ENCODE data around the gene MUC5AC. TPM values are rescaled to one million over a fixed set of nuclear protein-coding genes. Genes with fewer than 3 reads are reported as not detected.

The MUC5AC gene
- total and polyA plus RNA-seq, 2 of the 13 experiments (the other 11 are each of a cell fraction or from before 2014, with no cell fraction given), result under 0.01 TPM; not detected in 1

GRCh38 chr11:1240771-1241170 lies 83.0 kb downstream of the MUC5AC start (continued):
- no peak for TF ChIP-seq FOXP1 (IDR thresholded peaks at IDR 0.05)
- no peak for TF ChIP-seq FOXP1 (CRISPR knock-in tag; IDR thresholded peaks at IDR 0.05)
- no peak for TF ChIP-seq ZNF296 (CRISPR knock-in tag; conservative IDR thresholded peaks at IDR 0.05)
- no peak for TF ChIP-seq ZFAT (CRISPR knock-in tag; conservative IDR thresholded peaks at IDR 0.05)
- TF ChIP-seq KDM5B (CRISPR knock-in tag; IDR thresholded peaks at IDR 0.05; ENCODE audit: borderline replicate concordance), result no peak
- TF ChIP-seq ZFP36 (IDR thresholded peaks at IDR 0.05; ENCODE audit: borderline replicate concordance, low read depth, low read length, partially characterized antibody), result no peak
- no peak for TF ChIP-seq TFDP1 (CRISPR knock-in tag; IDR thresholded peaks at IDR 0.05; ENCODE audit: borderline replicate concordance)
- TF ChIP-seq DMAP1 (CRISPR knock-in tag; IDR thresholded peaks at IDR 0.05), result no peak

DNA sequence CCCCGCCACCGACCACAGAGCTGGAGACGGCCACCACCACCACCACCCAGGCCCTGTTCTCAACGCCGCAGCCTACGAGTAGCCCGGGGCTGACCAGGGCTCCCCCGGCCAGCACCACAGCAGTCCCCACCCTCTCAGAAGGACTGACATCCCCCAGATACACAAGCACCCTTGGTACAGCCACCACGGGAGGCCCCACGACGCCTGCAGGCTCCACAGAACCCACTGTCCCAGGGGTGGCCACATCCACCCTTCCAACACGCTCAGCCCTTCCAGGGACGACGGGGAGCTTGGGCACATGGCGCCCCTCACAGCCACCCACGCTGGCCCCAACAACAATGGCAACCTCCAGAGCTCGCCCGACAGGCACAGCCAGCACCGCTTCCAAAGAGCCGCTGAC lies 84.0 kb downstream of the MUC5AC start:
- Histone ChIP-seq H3K36me3 (replicated peaks in 1 of 2; ENCODE audit: control insufficient read depth in 1 of 2, insufficient read depth in 2 of 2, low read length in 2 of 2) (no peaks in the 10 kb centered on the region), H3K27me3 (ENCODE audit: control insufficient read depth in 1 of 2, insufficient read depth in 2 of 2, low read length in 2 of 2) (peaks cover 0 to 3% of the 10 kb centered on the region in 2 experiments; a peak in 2 of 5 replicates), H3K9me3 (ENCODE audit: low read length) (no peaks in the 10 kb centered on the region), H3K27ac (ENCODE audit: extremely low read length, insufficient read depth, low read length) (no peak overlapping the region), H3K4me2 (ENCODE audit: low read depth, low read length) (no peak overlapping the region), H2AFZ (ENCODE audit: low read length) (no peak overlapping the region), H3K79me2 (ENCODE audit: insufficient read depth, low read length) (no peaks in the 10 kb centered on the region), H3K4me1 (ENCODE audit: insufficient read depth, low read length) (no peaks in the 10 kb centered on the region), H4K20me1 (ENCODE audit: insufficient read depth, low read length) (no peaks in the 10 kb centered on the region), H3K4me3 (replicated peaks in 1 of 3; ENCODE audit: insufficient read depth in 1 of 3, low read depth in 2 of 3, low read length in 3 of 3) (no peak overlapping the region), H3K9ac (ENCODE audit: insufficient read depth, low read depth, low read length) (no peak overlapping the region)
- FAIRE-seq (no peak), ATAC-seq (no peak), DNase-seq (ENCODE audit: low spot score) (no peak)
- no TSS peak for BruUV-seq (replicated peaks)
- WGBS (ENCODE audit: low lambda C conversion rate), result no CpG with 5 or more reads among the region's 20 CpGs
- ChIA-PET CTCF (ENCODE audit: low intra/inter-chr PET ratio, low total read pairs) (no interaction called here), POLR2A (no interaction called here)
- in situ Hi-C loops (cut with HindIII; ENCODE audit: extremely low pct_ligation_motif_present, low pct_unique_long_range_greater_than_20kb) (no loop called here), intact Hi-C loops (cut with micrococcal nuclease; ENCODE audit: unreplicated experiment) (no loop called here)
- TF ChIP-seq SMARCC2 (IDR thresholded peaks at IDR 0.05) (no peak), SETDB1 (CRISPR knock-in tag; IDR thresholded peaks at IDR 0.05; ENCODE audit: borderline replicate concordance) (no peak), CBX5 (CRISPR knock-in tag; IDR thresholded peaks at IDR 0.05; ENCODE audit: borderline replicate concordance) (no peak), LCORL (IDR thresholded peaks at IDR 0.05) (no peak), LCORL (CRISPR knock-in tag; IDR thresholded peaks at IDR 0.05) (no peak), ARNT (IDR thresholded peaks at IDR 0.05) (no peak), POLR2AphosphoS5 (IDR thresholded peaks at IDR 0.05; ENCODE audit: low read depth, low read length) (no peak), KDM3A (CRISPR knock-in tag; IDR thresholded peaks at IDR 0.05; ENCODE audit: low read depth) (no peak), ZNF607 (CRISPR knock-in tag; IDR thresholded peaks at IDR 0.05; ENCODE audit: borderline replicate concordance) (no peak), GATA4 (IDR thresholded peaks at IDR 0.05; ENCODE audit: borderline replicate concordance, low read depth) (no peak)
- TF ChIP-seq, protein P1, sequence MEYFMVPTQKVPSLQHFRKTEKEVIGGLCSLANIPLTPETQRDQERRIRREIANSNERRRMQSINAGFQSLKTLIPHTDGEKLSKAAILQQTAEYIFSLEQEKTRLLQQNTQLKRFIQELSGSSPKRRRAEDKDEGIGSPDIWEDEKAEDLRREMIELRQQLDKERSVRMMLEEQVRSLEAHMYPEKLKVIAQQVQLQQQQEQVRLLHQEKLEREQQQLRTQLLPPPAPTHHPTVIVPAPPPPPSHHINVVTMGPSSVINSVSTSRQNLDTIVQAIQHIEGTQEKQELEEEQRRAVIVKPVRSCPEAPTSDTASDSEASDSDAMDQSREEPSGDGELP (IDR thresholded peaks at IDR 0.05; ENCODE audit: borderline replicate concordance, low read depth), result no peak
- TF ChIP-seq, protein P2, sequence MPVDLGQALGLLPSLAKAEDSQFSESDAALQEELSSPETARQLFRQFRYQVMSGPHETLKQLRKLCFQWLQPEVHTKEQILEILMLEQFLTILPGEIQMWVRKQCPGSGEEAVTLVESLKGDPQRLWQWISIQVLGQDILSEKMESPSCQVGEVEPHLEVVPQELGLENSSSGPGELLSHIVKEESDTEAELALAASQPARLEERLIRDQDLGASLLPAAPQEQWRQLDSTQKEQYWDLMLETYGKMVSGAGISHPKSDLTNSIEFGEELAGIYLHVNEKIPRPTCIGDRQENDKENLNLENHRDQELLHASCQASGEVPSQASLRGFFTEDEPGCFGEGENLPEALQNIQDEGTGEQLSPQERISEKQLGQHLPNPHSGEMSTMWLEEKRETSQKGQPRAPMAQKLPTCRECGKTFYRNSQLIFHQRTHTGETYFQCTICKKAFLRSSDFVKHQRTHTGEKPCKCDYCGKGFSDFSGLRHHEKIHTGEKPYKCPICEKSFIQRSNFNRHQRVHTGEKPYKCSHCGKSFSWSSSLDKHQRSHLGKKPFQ (CRISPR knock-in tag; IDR thresholded peaks at IDR 0.05; ENCODE audit: insufficient replicate concordance), result no peak
- TF ChIP-seq, protein P3, sequence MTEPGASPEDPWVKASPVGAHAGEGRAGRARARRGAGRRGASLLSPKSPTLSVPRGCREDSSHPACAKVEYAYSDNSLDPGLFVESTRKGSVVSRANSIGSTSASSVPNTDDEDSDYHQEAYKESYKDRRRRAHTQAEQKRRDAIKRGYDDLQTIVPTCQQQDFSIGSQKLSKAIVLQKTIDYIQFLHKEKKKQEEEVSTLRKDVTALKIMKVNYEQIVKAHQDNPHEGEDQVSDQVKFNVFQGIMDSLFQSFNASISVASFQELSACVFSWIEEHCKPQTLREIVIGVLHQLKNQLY (CRISPR knock-in tag; IDR thresholded peaks at IDR 0.05), result no peak
- TF ChIP-seq, protein P4, sequence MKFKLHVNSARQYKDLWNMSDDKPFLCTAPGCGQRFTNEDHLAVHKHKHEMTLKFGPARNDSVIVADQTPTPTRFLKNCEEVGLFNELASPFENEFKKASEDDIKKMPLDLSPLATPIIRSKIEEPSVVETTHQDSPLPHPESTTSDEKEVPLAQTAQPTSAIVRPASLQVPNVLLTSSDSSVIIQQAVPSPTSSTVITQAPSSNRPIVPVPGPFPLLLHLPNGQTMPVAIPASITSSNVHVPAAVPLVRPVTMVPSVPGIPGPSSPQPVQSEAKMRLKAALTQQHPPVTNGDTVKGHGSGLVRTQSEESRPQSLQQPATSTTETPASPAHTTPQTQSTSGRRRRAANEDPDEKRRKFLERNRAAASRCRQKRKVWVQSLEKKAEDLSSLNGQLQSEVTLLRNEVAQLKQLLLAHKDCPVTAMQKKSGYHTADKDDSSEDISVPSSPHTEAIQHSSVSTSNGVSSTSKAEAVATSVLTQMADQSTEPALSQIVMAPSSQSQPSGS (CRISPR knock-in tag; IDR thresholded peaks at IDR 0.05), result no peak

Measured in HepG2 (cell line).